Activated naive CD8-positive, alpha-beta T cell treated with anti-CD3 and anti-CD28 coated beads, Interleukin-2, amount 50 U/mL, for 24 hours (primary cell): Measurements from ENCODE around the gene TNK2.
"Not testable (repeated sequence)": the region's sequence is repeated elsewhere in the genome, so short reads cannot be mapped to it uniquely, and the experiment has no call there.

Source experiments
- ATAC-seq: fragments of 150-1000 bp; cut with Tn5 transposase; one replicate; pipeline ENCODE4 v1.10.0; 2021
- DNase-seq: peaks from one replicate; pipeline ENCODE4 v3.0.0; 2021
- H3K27ac Mint-ChIP-seq: one replicate; pipeline ENCODE4 v1.8.0; 2021; ENCODE audit warnings: mild to moderate bottlenecking, mixed read lengths
- H3K27me3 Mint-ChIP-seq: one replicate; pipeline ENCODE4 v1.8.0; 2021; ENCODE audit warnings: mixed read lengths
- H3K36me3 Mint-ChIP-seq: one replicate; pipeline ENCODE4 v1.8.0; 2021; ENCODE audit warnings: low read depth, mixed read lengths
- H3K4me1 Mint-ChIP-seq: one replicate; pipeline ENCODE4 v1.8.0; 2021; ENCODE audit warnings: mixed read lengths
- H3K4me3 Mint-ChIP-seq: one replicate; pipeline ENCODE4 v1.8.0; 2021; ENCODE audit warnings: mild to moderate bottlenecking, moderate library complexity, mixed read lengths
- H3K9me3 Mint-ChIP-seq: one replicate; pipeline ENCODE4 v1.8.0; 2021; ENCODE audit warnings: mixed read lengths

Gene TNK2

GRCh38 chr3:195866686-195867511 is 41.5 kb downstream of the TNK2 start:
- H3K36me3 Mint-ChIP-seq = peaks cover 2% of the 10 kb centered on the region
- no peak overlapping the region for H3K27ac Mint-ChIP-seq
- no peaks in the 10 kb centered on the region for H3K27me3 Mint-ChIP-seq
- no peak overlapping the region for H3K4me3 Mint-ChIP-seq
- ATAC-seq (no peak), DNase-seq (no peak)
- peaks cover 3% of the 10 kb centered on the region for H3K4me1 Mint-ChIP-seq
- no peaks in the 10 kb centered on the region for H3K9me3 Mint-ChIP-seq

- Mint-ChIP-seq H3K27ac (no peak overlapping the region), H3K4me3 (no peak overlapping the region), H3K27me3 (no peaks in the 10 kb centered on the region), H3K36me3 (peaks cover 2% of the 10 kb centered on the region), H3K9me3 (no peaks in the 10 kb centered on the region), H3K4me1 (peaks cover 3% of the 10 kb centered on the region)
- DNase-seq (no peak), ATAC-seq (no peak)
Measured at GRCh38 chr3:195865752-195866151, 42.6 kb downstream of the TNK2 start.

GRCh38 chr3:195863121-195864061 is 45.0 kb downstream of the TNK2 start:
- no peak overlapping the region for H3K4me3 Mint-ChIP-seq
- peak; percentile 77 for DNase-seq
- H3K27me3 Mint-ChIP-seq = peaks cover 9% of the 10 kb centered on the region
- peaks cover 6% of the 10 kb centered on the region for H3K4me1 Mint-ChIP-seq
- ATAC-seq = peak; percentile 84
- H3K27ac Mint-ChIP-seq = no peak overlapping the region
- H3K36me3 Mint-ChIP-seq = no peaks in the 10 kb centered on the region
- H3K9me3 Mint-ChIP-seq = no peaks in the 10 kb centered on the region

- not testable (repeated sequence) for H3K27ac Mint-ChIP-seq, H3K4me3 Mint-ChIP-seq, H3K4me1 Mint-ChIP-seq, H3K36me3 Mint-ChIP-seq, DNase-seq, ATAC-seq, H3K9me3 Mint-ChIP-seq
- peaks cover 11% of the 10 kb centered on the region for H3K27me3 Mint-ChIP-seq
Measured at GRCh38 chr3:195862318-195862717, 46.0 kb downstream of the TNK2 start.

- Mint-ChIP-seq H3K9me3 (no peaks in the 10 kb centered on the region), H3K4me3 (no peak overlapping the region), H3K36me3 (no peaks in the 10 kb centered on the region), H3K4me1 (peaks cover 6% of the 10 kb centered on the region), H3K27ac (no peak overlapping the region), H3K27me3 (peaks cover 11% of the 10 kb centered on the region)
- ATAC-seq (no peak), DNase-seq (no peak)
Measured at GRCh38 chr3:195860456-195860855, 47.9 kb downstream of the TNK2 start.

GRCh38 chr3:195859846-195860411 is 48.4 kb downstream of the TNK2 start:
- Mint-ChIP-seq H3K36me3 (no peaks in the 10 kb centered on the region), H3K4me3 (no peak overlapping the region), H3K27me3 (peaks cover 11% of the 10 kb centered on the region), H3K4me1 (peaks cover 6% of the 10 kb centered on the region), H3K27ac (no peak overlapping the region), H3K9me3 (no peaks in the 10 kb centered on the region)
- ATAC-seq (no peak), DNase-seq (no peak)

GRCh38 chr3:195859061-195859845 is 49.1 kb downstream of the TNK2 start:
- H3K36me3 Mint-ChIP-seq = no peaks in the 10 kb centered on the region
- peaks cover 6% of the 10 kb centered on the region for H3K4me1 Mint-ChIP-seq

GRCh38 chr3:195856410-195857084 is 51.8 kb downstream of the TNK2 start:
- Mint-ChIP-seq H3K27me3 (peaks cover 15% of the 10 kb centered on the region), H3K36me3 (no peaks in the 10 kb centered on the region), H3K27ac (no peak overlapping the region), H3K4me1 (peaks cover 5% of the 10 kb centered on the region), H3K9me3 (no peaks in the 10 kb centered on the region), H3K4me3 (no peak overlapping the region)
- no peak for DNase-seq
- ATAC-seq = no peak

More at GRCh38 chr3:195859061-195859845, 49.1 kb downstream of the TNK2 start:
- H3K27me3 Mint-ChIP-seq = peaks cover 11% of the 10 kb centered on the region
- peak; percentile 79 for DNase-seq
- no peaks in the 10 kb centered on the region for H3K9me3 Mint-ChIP-seq
- ATAC-seq = no peak
- H3K4me3 Mint-ChIP-seq = no peak overlapping the region
- H3K27ac Mint-ChIP-seq = no peak overlapping the region

GRCh38 chr3:195855471-195856409 is 52.6 kb downstream of the TNK2 start:
- H3K27ac Mint-ChIP-seq = no peak overlapping the region
- peaks cover 20% of the 10 kb centered on the region for H3K27me3 Mint-ChIP-seq
- ATAC-seq (no peak), DNase-seq (no peak)
- no peak overlapping the region for H3K4me3 Mint-ChIP-seq
- H3K9me3 Mint-ChIP-seq = no peaks in the 10 kb centered on the region
- peaks cover 11% of the 10 kb centered on the region for H3K4me1 Mint-ChIP-seq
- no peaks in the 10 kb centered on the region for H3K36me3 Mint-ChIP-seq

- DNase-seq = no peak
- no peak overlapping the region for H3K27ac Mint-ChIP-seq
- H3K36me3 Mint-ChIP-seq = no peaks in the 10 kb centered on the region
- H3K27me3 Mint-ChIP-seq = peaks cover 14% of the 10 kb centered on the region
- H3K4me1 Mint-ChIP-seq = peaks cover 11% of the 10 kb centered on the region
- no peak for ATAC-seq
- no peak overlapping the region for H3K4me3 Mint-ChIP-seq
- no peaks in the 10 kb centered on the region for H3K9me3 Mint-ChIP-seq
Measured at GRCh38 chr3:195854628-195855294, 53.6 kb downstream of the TNK2 start.

- Mint-ChIP-seq H3K27ac (no peak overlapping the region), H3K9me3 (no peaks in the 10 kb centered on the region), H3K36me3 (no peaks in the 10 kb centered on the region), H3K4me1 (peaks cover 8% of the 10 kb centered on the region), H3K27me3 (peaks cover 11% of the 10 kb centered on the region), H3K4me3 (no peak overlapping the region)
- DNase-seq = no peak
- ATAC-seq = no peak
Measured at GRCh38 chr3:195853996-195854395, 54.4 kb downstream of the TNK2 start.

- Mint-ChIP-seq H3K4me3 (no peak overlapping the region), H3K36me3 (no peaks in the 10 kb centered on the region), H3K27me3 (peaks cover 9% of the 10 kb centered on the region), H3K4me1 (peaks cover 8% of the 10 kb centered on the region), H3K27ac (no peak overlapping the region), H3K9me3 (no peaks in the 10 kb centered on the region)
- no peak for ATAC-seq
- no peak for DNase-seq
Measured at GRCh38 chr3:195853036-195853435, 55.3 kb downstream of the TNK2 start.
